KMS-11 (cell line): ENCODE results near the gene TTYH2.

Experiments used
- H2AFZ ChIP-seq: fragments of 200-600 bp; sonication (generic); 2 replicates; pipeline ENCODE4 v1.6.1; 2016; ENCODE audit warnings: antibody characterized with exemption, mixed run types, low read depth
- H3K27ac ChIP-seq: fragments of 200-600 bp; sonication (generic); 2 replicates; pipeline ENCODE4 v1.6.1; 2016; ENCODE audit warnings: mild to moderate bottlenecking, mixed run types
- H3K27me3 ChIP-seq: fragments of 200-600 bp; sonication (generic); 2 replicates; pipeline ENCODE4 v1.6.1; 2017; ENCODE audit warnings: mild to moderate bottlenecking, low read depth, mixed run types, moderate library complexity; ENCODE audit not compliant: insufficient read depth
- H3K36me3 ChIP-seq: fragments of 200-600 bp; sonication (generic); 2 replicates; pipeline ENCODE4 v1.6.1; 2017; ENCODE audit warnings: mild to moderate bottlenecking, mixed run types; ENCODE audit not compliant: insufficient read depth
- H3K4me1 ChIP-seq: fragments of 200-600 bp; sonication (generic); 2 replicates; pipeline ENCODE4 v1.6.1; 2016; ENCODE audit warnings: mild to moderate bottlenecking, low read depth, mixed run types; ENCODE audit not compliant: poor library complexity, severe bottlenecking
- H3K4me2 ChIP-seq: fragments of 200-600 bp; sonication (generic); 2 replicates; pipeline ENCODE4 v1.7.0; 2016; ENCODE audit warnings: mild to moderate bottlenecking, mixed run types
- H3K4me3 ChIP-seq: fragments of 200-600 bp; sonication (generic); IDR thresholded peaks from 2 replicates; pipeline ENCODE4 v1.6.1; 2017; ENCODE audit warnings: low read depth, low read length, mixed read lengths; ENCODE audit not compliant: insufficient read depth
- H3K79me2 ChIP-seq: fragments of 200-600 bp; sonication (generic); 2 replicates; pipeline ENCODE4 v1.6.1; 2016; ENCODE audit warnings: low read depth, mixed run types; ENCODE audit not compliant: insufficient read depth
- H3K9ac ChIP-seq: fragments of 200-600 bp; sonication (generic); 2 replicates; pipeline ENCODE4 v1.6.1; 2016; ENCODE audit warnings: mild to moderate bottlenecking, mixed run types
- H4K20me1 ChIP-seq: fragments of 200-600 bp; sonication (generic); 2 replicates; pipeline ENCODE4 v1.6.1; 2016; ENCODE audit warnings: mild to moderate bottlenecking, mixed run types; ENCODE audit not compliant: insufficient read depth
- CTCF ChIP-seq: fragments of 200-600 bp; sonication (generic); conservative IDR thresholded peaks from 2 replicates; pipeline ENCODE4 v1.6.1; 2017; ENCODE audit warnings: low read depth, mild to moderate bottlenecking, antibody characterized with exemption, low read length, moderate library complexity, mixed read lengths

TTYH2 gene

GRCh38 chr17:74201250-74201649 lies 12.1 kb upstream of the TTYH2 start:
- no peak overlapping the region for H2AFZ ChIP-seq
- TF ChIP-seq CTCF: no peak
- H3K4me3 ChIP-seq: no peak overlapping the region
- 0 out of 2 replicates have a peak, but pooled peaks cover 5% of the 10 kb centered on the region for H4K20me1 ChIP-seq
- H3K4me2 ChIP-seq: no peak overlapping the region
- H3K79me2 ChIP-seq: peaks cover 28% of the 10 kb centered on the region
- no peak overlapping the region for H3K27ac ChIP-seq
- peaks cover 69% of the 10 kb centered on the region for H3K27me3 ChIP-seq
- peaks cover 19% of the 10 kb centered on the region; the same call in 1 of the 2 replicates for H3K36me3 ChIP-seq
- no peak overlapping the region for H3K9ac ChIP-seq
- peaks cover 19% of the 10 kb centered on the region for H3K4me1 ChIP-seq

- Histone ChIP-seq H3K79me2 (peaks cover 34% of the 10 kb centered on the region), H3K9ac (no peak overlapping the region), H3K4me3 (no peak overlapping the region), H3K27me3 (peaks cover 62% of the 10 kb centered on the region), H3K36me3 (peaks cover 19% of the 10 kb centered on the region; the same call in 1 of the 2 replicates), H2AFZ (no peak overlapping the region), H3K4me1 (peaks cover 23% of the 10 kb centered on the region), H4K20me1 (0 out of 2 replicates have a peak, but pooled peaks cover 5% of the 10 kb centered on the region), H3K4me2 (no peak overlapping the region), H3K27ac (no peak overlapping the region)
- TF ChIP-seq CTCF: no peak
Measured at GRCh38 chr17:74201948-74202347, 11.4 kb upstream of the TTYH2 start.

GRCh38 chr17:74202938-74203337 lies 10.4 kb upstream of the TTYH2 start:
- Histone ChIP-seq H3K79me2 (peaks cover 44% of the 10 kb centered on the region), H3K4me1 (peaks cover 33% of the 10 kb centered on the region), H3K27me3 (peaks cover 52% of the 10 kb centered on the region), H2AFZ (no peak overlapping the region), H3K27ac (no peak overlapping the region), H3K9ac (no peak overlapping the region), H3K4me2 (no peak overlapping the region), H3K36me3 (peaks cover 25% of the 10 kb centered on the region; the same call in 1 of the 2 replicates), H4K20me1 (peaks cover 15% of the 10 kb centered on the region), H3K4me3 (no peak overlapping the region)
- TF ChIP-seq CTCF: no peak

GRCh38 chr17:74203439-74204240 lies 9.7 kb upstream of the TTYH2 start, which contains the start of gene RPL38:
Gene RPL38 (plus strand): TSS chr17:74203678. CDS start chr17:74203956, 278 bp downstream.
- peaks cover 30% of the 10 kb centered on the region; the same call in 1 of the 2 replicates for H3K36me3 ChIP-seq
- peaks cover 51% of the 10 kb centered on the region for H3K79me2 ChIP-seq
- H3K4me1 ChIP-seq: peaks cover 33% of the 10 kb centered on the region
- peak within 1 kb of the TSS; percentile 95 for H3K9ac ChIP-seq
- peaks cover 45% of the 10 kb centered on the region for H3K27me3 ChIP-seq
- peak within 1 kb of the TSS; percentile 77 for H3K27ac ChIP-seq
- H3K4me2 ChIP-seq: peak within 1 kb of the TSS; percentile 86
- peak; percentile 89 for TF ChIP-seq CTCF
- no peak within 1 kb of the TSS for H2AFZ ChIP-seq
- peak within 1 kb of the TSS; percentile 81 for H3K4me3 ChIP-seq
- peaks cover 20% of the 10 kb centered on the region for H4K20me1 ChIP-seq
